Lower lobe of right lung (tissue), 2 donors: ENCODE data around the gene TSSK6. TPM values are rescaled to one million over a fixed set of nuclear protein-coding genes. Genes with fewer than 3 reads are reported as not detected.

Source experiments
- ATAC-seq, 2 donors: fragments of 200-7000 bp; cut with Tn5 transposase; one replicate each; pipeline ENCODE4 v1.9.1; 2020 to 2022; ENCODE audit warnings: mild to moderate bottlenecking in 2 of 2, moderate library complexity in 2 of 2
- DNase-seq: peaks from one replicate; pipeline ENCODE4 v3.0.0-alpha.2; 2020
- H3K27ac ChIP-seq: fragments of 200-600 bp; one replicate; pipeline ENCODE4 v1.8.0; 2022
- H3K27me3 ChIP-seq: fragments of 200-600 bp; one replicate; pipeline ENCODE4 v1.8.0; 2022; ENCODE audit warnings: low read depth
- H3K36me3 ChIP-seq: fragments of 200-600 bp; one replicate; pipeline ENCODE4 v1.8.0; 2022; ENCODE audit warnings: mild to moderate bottlenecking
- H3K4me1 ChIP-seq: fragments of 200-600 bp; one replicate; pipeline ENCODE4 v1.8.0; 2022
- H3K4me3 ChIP-seq: fragments of 200-600 bp; one replicate; pipeline ENCODE4 v1.8.0; 2022; ENCODE audit warnings: mild to moderate bottlenecking
- H3K9me3 ChIP-seq: fragments of 200-600 bp; one replicate; pipeline ENCODE4 v1.8.0; 2022
- intact Hi-C: fragments of 100-400 bp; cut with DNase I; formaldehyde crosslinking; loops from one replicate; pipeline ENCODE4 v1.11.0; 2022
- total RNA-seq: library from RNA; stranded (reverse); fragmentation: NEBNext Ultra II Directional; extraction: Animal tissue kit (Norgen Biotek cat#: 25700); gene quantifications from one replicate; pipeline ENCODE4 v1.2.1, GENCODE V29; 2021
- TF ChIP-seq, protein P1 (sequence below): fragments of 200-600 bp; IDR thresholded peaks from one replicate; pipeline ENCODE4 v1.8.0; 2022; ENCODE audit warnings: antibody characterized with exemption, mild to moderate bottlenecking
- donor health status: DM: no; HTN: yes; CAD: no; lungs with severe emphysema.

The TSSK6 gene
- total RNA-seq, 1 donor from 2014 or later, result 2.9 TPM

GRCh38 chr19:19502281-19502680, 13.1 kb downstream of the TSSK6 start:
- no peak for ATAC-seq
- TF ChIP-seq, protein P1, sequence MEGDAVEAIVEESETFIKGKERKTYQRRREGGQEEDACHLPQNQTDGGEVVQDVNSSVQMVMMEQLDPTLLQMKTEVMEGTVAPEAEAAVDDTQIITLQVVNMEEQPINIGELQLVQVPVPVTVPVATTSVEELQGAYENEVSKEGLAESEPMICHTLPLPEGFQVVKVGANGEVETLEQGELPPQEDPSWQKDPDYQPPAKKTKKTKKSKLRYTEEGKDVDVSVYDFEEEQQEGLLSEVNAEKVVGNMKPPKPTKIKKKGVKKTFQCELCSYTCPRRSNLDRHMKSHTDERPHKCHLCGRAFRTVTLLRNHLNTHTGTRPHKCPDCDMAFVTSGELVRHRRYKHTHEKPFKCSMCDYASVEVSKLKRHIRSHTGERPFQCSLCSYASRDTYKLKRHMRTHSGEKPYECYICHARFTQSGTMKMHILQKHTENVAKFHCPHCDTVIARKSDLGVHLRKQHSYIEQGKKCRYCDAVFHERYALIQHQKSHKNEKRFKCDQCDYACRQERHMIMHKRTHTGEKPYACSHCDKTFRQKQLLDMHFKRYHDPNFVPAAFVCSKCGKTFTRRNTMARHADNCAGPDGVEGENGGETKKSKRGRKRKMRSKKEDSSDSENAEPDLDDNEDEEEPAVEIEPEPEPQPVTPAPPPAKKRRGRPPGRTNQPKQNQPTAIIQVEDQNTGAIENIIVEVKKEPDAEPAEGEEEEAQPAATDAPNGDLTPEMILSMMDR, result no peak
- Histone ChIP-seq H3K27ac (no peak overlapping the region), H3K9me3 (no peaks in the 10 kb centered on the region), H3K36me3 (peaks cover 99% of the 10 kb centered on the region), H3K4me1 (no peaks in the 10 kb centered on the region), H3K27me3 (no peaks in the 10 kb centered on the region), H3K4me3 (no peak overlapping the region)
- DNase-seq, result no peak
- intact Hi-C loops, result no loop called here

- no peak overlapping the region for H3K4me3 ChIP-seq
- no peak for ATAC-seq
- H3K36me3 ChIP-seq, result peaks cover 100% of the 10 kb centered on the region
- intact Hi-C loops, result no loop called here
- TF ChIP-seq, protein P1, result no peak
- DNase-seq, result no peak
- no peak overlapping the region for H3K27ac ChIP-seq
- no peaks in the 10 kb centered on the region for H3K9me3 ChIP-seq
- H3K4me1 ChIP-seq, result no peaks in the 10 kb centered on the region
- no peaks in the 10 kb centered on the region for H3K27me3 ChIP-seq
Measured at GRCh38 chr19:19501798-19502197, 13.6 kb downstream of the TSSK6 start.

GRCh38 chr19:19500975-19501644, 14.2 kb downstream of the TSSK6 start:
- DNase-seq, result no peak
- Histone ChIP-seq H3K27me3 (no peaks in the 10 kb centered on the region), H3K4me3 (no peak overlapping the region), H3K9me3 (no peaks in the 10 kb centered on the region), H3K4me1 (no peaks in the 10 kb centered on the region), H3K36me3 (peaks cover 100% of the 10 kb centered on the region), H3K27ac (no peak overlapping the region)
- TF ChIP-seq, protein P1, result no peak
- no peak for ATAC-seq
- intact Hi-C loops, result no loop called here

- Histone ChIP-seq H3K27me3 (no peaks in the 10 kb centered on the region), H3K36me3 (peaks cover 98% of the 10 kb centered on the region), H3K27ac (no peak overlapping the region), H3K4me1 (no peaks in the 10 kb centered on the region), H3K9me3 (no peaks in the 10 kb centered on the region), H3K4me3 (no peak overlapping the region)
- intact Hi-C loops, result loop anchor here (10.0 kb wide), 1 partner anchor 135 kb away; no protein-coding TSS in a partner anchor
- ATAC-seq, result no peak
- DNase-seq, result no peak
- TF ChIP-seq, protein P1, result no peak
Measured at GRCh38 chr19:19499272-19499995, 15.9 kb downstream of the TSSK6 start.

GRCh38 chr19:19498255-19498991, 16.9 kb downstream of the TSSK6 start:
- Histone ChIP-seq H3K9me3 (no peaks in the 10 kb centered on the region), H3K27ac (no peak overlapping the region), H3K27me3 (no peaks in the 10 kb centered on the region), H3K4me1 (no peaks in the 10 kb centered on the region), H3K36me3 (peaks cover 98% of the 10 kb centered on the region), H3K4me3 (no peak overlapping the region)
- no peak for DNase-seq
- TF ChIP-seq, protein P1, result no peak
- ATAC-seq, result no peak
- intact Hi-C loops, result loop anchor here (10.0 kb wide), 1 partner anchor 134 kb away; no protein-coding TSS in a partner anchor
